Activated naive CD8-positive, alpha-beta T cell treated with anti-CD3 and anti-CD28 coated beads for 36 hours (primary cell): ENCODE data around the gene DYSF. TPM values are rescaled to one million over a fixed set of nuclear protein-coding genes. Genes with fewer than 3 reads are reported as not detected.
A peak's percentile ranks its signal among the peaks of the same experiment; 100 is the strongest.

Source experiments
- DNase-seq: peaks from one replicate; pipeline ENCODE4 v3.0.0; 2021
- H3K27ac Mint-ChIP-seq: one replicate; pipeline ENCODE4 v1.8.0; 2022; ENCODE audit warnings: mild to moderate bottlenecking, moderate library complexity, mixed read lengths
- H3K27me3 Mint-ChIP-seq: one replicate; pipeline ENCODE4 v1.8.0; 2022; ENCODE audit warnings: mild to moderate bottlenecking, mixed read lengths
- H3K36me3 Mint-ChIP-seq: one replicate; pipeline ENCODE4 v1.8.0; 2021; ENCODE audit warnings: mild to moderate bottlenecking, mixed read lengths
- H3K4me1 Mint-ChIP-seq: one replicate; pipeline ENCODE4 v1.8.0; 2021; ENCODE audit warnings: mixed read lengths
- H3K4me3 Mint-ChIP-seq: one replicate; pipeline ENCODE4 v1.8.0; 2022; ENCODE audit warnings: mild to moderate bottlenecking, moderate library complexity, mixed read lengths
- H3K9me3 Mint-ChIP-seq: one replicate; pipeline ENCODE4 v1.8.0; 2022; ENCODE audit warnings: mixed read lengths
- total RNA-seq, 2 experiments: library from RNA; stranded (reverse); gene quantifications; one replicate each; pipeline ENCODE4 v1.2.3, GENCODE V29; 2021

DYSF gene
- total RNA-seq, 2 experiments from 2014 or later: 4.3 to 5.5 TPM

DNA sequence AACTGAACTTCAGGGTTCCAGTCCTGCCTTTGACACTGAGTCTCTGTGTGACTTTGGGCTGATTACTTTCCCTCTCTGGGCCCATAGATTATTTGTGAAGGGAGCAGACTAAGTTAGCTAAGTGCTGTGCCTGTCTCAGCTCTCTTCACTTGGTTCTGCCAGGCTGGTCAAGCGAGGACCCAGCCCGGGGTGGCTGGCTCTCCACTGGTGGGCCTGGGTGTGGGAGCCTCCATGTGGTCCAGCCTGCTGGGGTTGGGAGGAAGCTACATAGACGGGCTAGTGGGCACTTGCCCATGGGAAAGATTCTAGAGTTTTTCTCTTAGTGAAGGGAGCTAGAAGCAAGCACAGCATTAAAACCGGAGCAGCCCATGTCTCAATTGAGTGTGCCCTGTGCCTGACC is 59.0 kb downstream of the DYSF start:
- peaks cover 2% of the 10 kb centered on the region for H3K4me1 Mint-ChIP-seq
- no peak overlapping the region for H3K27ac Mint-ChIP-seq
- no peaks in the 10 kb centered on the region for H3K9me3 Mint-ChIP-seq
- no peaks in the 10 kb centered on the region for H3K36me3 Mint-ChIP-seq
- no peak overlapping the region for H3K4me3 Mint-ChIP-seq
- H3K27me3 Mint-ChIP-seq: peaks cover 3% of the 10 kb centered on the region
- DNase-seq: no peak

DNA sequence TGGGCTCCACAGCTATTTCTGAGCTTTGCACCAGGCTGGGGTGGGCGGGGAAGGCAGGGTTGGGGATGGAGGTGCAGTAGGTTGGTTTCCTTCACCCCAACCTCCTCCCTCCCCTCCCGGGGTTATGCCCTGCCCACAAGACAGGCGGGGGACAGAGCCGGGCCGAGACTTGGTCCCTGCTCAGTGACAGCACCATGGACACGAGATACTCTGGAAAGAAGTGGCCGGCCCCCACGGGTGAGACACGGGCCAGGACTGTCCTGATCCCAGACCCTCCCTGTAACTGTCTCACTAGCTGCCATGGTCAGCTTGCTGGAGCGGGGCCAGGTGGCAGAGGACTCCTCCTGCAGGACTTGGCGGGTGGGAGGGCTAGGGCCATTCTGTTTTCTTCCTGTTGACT is 59.7 kb downstream of the DYSF start:
- peaks cover 3% of the 10 kb centered on the region for H3K27me3 Mint-ChIP-seq
- no peak overlapping the region for H3K4me3 Mint-ChIP-seq
- H3K27ac Mint-ChIP-seq: no peak overlapping the region
- H3K9me3 Mint-ChIP-seq: no peaks in the 10 kb centered on the region
- no peak for DNase-seq
- no peaks in the 10 kb centered on the region for H3K36me3 Mint-ChIP-seq
- H3K4me1 Mint-ChIP-seq: peaks cover 2% of the 10 kb centered on the region

DNA sequence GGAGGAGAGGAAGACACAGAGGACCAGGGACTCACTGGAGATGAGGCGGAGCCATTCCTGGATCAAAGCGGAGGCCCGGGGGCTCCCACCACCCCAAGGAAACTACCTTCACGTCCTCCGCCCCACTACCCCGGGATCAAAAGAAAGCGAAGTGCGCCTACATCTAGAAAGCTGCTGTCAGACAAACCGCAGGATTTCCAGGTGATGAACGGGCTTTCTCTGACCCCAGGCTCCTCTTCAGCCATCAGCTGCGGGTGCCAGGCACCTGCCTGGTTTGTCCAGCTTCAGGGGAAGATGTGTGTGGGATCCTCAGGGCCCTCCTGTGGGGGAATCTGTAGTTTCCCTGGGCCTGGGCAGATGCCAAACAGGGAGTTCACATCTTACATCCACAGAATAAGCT is 60.4 kb downstream of the DYSF start:
- peaks cover 3% of the 10 kb centered on the region for H3K27me3 Mint-ChIP-seq
- H3K27ac Mint-ChIP-seq: no peak overlapping the region
- no peak for DNase-seq

DNA sequence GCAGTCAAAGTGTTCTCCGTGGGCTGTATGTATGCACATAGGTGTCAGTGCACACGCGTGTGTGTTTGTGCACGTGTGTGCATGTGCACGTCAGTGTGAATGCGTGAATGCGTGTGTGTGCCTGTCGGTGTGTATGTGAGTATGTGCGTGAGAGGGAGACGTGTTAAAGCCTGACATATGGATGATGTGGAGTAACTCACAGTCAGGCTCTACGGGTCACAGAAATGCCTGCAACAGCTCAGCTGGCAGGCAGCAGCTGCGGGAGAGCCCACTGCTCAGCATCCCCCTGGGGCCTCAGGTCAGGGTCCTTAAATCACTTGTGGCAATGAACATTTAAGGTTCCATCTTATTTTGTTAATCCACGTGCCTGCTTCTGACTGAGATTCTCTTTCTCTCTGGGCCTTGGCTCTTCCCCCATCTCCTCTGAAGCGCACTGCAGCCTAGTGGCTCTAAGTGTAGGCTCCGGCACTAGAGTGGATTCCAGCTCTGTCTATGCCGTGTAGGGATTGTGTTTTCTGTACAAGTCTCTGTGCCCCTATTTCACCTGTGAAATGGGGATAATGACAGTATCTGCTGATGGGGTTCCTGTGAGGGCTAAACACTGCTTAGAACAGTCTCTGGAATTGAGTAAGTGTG is 63.0 kb downstream of the DYSF start:
- Mint-ChIP-seq H3K4me1 (no peaks in the 10 kb centered on the region), H3K36me3 (no peaks in the 10 kb centered on the region), H3K27me3 (no peaks in the 10 kb centered on the region), H3K4me3 (no peak overlapping the region), H3K27ac (no peak overlapping the region), H3K9me3 (no peaks in the 10 kb centered on the region)
- DNase-seq: no peak

More for the DNA sequence above, 60.4 kb downstream of the DYSF start:
- H3K4me3 Mint-ChIP-seq: no peak overlapping the region
- no peaks in the 10 kb centered on the region for H3K36me3 Mint-ChIP-seq
- H3K9me3 Mint-ChIP-seq: no peaks in the 10 kb centered on the region
- peaks cover 2% of the 10 kb centered on the region for H3K4me1 Mint-ChIP-seq

DNA sequence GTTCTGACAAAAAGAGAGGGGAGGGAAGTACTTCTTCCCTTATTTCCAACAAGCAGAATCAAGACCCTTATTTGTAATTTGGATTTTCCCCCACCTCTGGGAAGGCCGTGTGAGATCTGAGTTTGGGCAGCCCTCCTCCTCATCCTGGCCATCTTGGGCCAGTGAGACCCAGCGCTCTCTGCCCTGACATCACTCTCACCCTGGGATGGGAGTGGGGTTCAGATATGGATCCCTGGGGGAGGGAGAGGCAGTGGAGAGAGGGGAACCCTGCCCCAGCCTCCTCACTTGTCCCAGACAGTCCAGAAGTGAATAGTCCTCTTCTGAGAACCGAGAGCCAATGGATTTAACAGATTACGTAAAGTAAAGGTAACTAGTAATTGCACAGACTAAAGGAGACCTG is 64.5 kb downstream of the DYSF start:
- Mint-ChIP-seq H3K9me3 (no peaks in the 10 kb centered on the region), H3K4me3 (no peak overlapping the region), H3K4me1 (no peaks in the 10 kb centered on the region), H3K27me3 (no peaks in the 10 kb centered on the region), H3K27ac (no peak overlapping the region), H3K36me3 (no peaks in the 10 kb centered on the region)
- no peak for DNase-seq

DNA sequence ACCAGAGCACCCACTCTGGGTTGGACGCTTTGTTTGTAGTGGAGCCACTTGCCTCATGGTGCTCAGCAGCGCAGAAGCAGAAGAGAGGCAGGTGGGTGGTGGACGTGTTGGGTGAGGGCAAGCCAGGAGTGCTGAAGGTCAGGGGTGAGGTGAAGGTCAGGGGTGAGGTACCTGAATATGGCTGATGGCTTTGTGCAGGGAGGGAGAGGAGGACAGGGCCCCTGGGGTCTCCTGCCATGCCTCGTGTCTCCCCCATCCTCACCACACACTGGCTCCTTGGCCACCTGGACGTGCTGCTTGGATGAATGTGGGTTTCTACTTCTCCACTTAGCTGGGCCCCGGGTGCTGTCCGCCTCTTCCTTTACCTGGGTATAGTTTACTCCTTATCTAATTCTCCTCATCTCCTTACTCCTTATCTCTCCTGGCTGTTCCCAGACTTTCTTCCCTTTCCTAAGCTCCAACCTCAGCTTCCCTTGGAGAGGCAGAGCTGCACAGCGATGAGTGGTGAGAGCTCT is 68.1 kb downstream of the DYSF start:
- H3K4me3 Mint-ChIP-seq: no peak overlapping the region
- H3K4me1 Mint-ChIP-seq: no peaks in the 10 kb centered on the region
- H3K27me3 Mint-ChIP-seq: no peaks in the 10 kb centered on the region
- H3K9me3 Mint-ChIP-seq: no peaks in the 10 kb centered on the region
- no peaks in the 10 kb centered on the region for H3K36me3 Mint-ChIP-seq
- no peak for DNase-seq
- no peak overlapping the region for H3K27ac Mint-ChIP-seq

DNA sequence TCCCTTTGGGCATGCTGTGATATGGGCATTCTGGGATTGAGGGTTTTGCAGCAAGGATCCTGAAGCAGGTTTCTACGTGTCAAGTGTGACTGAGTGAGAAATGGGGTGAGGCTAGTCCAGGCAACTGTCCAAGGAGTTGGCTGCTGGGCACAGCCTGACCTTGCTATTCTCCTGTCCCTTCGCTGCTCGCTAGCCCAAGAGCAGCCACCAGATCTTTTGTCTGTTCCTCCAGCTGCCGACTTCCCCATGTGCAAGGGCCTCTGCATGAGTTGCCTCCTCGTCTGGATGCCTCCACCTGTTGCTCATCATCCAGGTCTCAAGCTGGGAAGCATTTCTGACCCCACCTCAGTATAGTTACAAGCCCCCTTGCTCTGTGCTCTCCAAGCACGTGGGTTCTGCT is 71.1 kb downstream of the DYSF start:
- Mint-ChIP-seq H3K4me3 (no peak overlapping the region), H3K27me3 (peaks cover 5% of the 10 kb centered on the region), H3K9me3 (no peaks in the 10 kb centered on the region), H3K27ac (no peak overlapping the region), H3K36me3 (no peaks in the 10 kb centered on the region), H3K4me1 (no peaks in the 10 kb centered on the region)
- DNase-seq: no peak

DNA sequence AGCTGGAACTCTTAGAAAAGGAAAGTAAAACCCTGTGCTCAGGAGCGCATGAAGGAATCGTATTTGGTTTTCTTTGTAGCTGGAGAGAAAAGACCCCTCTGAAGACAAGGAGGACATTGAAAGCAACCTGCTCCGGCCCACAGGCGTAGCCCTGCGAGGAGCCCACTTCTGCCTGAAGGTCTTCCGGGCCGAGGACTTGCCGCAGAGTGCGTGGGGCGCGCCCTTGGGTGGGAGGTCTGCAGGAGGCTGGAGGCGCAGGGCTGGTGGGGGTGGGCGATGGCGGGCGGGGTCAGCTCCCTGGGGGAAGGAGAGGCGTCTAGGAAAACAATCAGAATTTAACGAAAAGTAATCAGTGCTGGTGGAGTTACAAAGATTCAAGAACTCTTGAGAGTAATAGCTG is 72.8 kb downstream of the DYSF start:
- Mint-ChIP-seq H3K36me3 (no peaks in the 10 kb centered on the region), H3K9me3 (no peaks in the 10 kb centered on the region), H3K27ac (no peak overlapping the region), H3K27me3 (peaks cover 15% of the 10 kb centered on the region), H3K4me1 (peaks cover 2% of the 10 kb centered on the region), H3K4me3 (no peak overlapping the region)
- DNase-seq: no peak

DNA sequence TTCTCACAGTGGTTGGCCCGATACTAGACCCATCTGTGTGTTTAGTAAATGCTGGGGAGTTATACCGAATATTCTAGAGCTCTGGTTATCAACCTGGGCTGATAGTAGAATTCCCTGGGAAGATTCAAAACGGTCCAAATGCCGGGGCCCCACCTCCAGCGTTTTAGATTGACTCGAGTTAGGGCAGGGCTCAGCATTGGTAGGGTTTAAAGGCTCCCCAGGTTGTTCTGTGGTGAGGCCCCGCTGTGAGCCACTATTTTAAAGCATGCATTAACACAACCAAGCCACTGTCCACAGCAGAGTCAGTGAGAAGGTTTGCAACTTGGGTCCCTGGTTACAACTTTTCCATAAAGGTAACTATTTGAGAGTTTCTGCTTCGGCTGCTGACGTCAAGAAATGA is 73.6 kb downstream of the DYSF start:
- no peaks in the 10 kb centered on the region for H3K9me3 Mint-ChIP-seq

DNA sequence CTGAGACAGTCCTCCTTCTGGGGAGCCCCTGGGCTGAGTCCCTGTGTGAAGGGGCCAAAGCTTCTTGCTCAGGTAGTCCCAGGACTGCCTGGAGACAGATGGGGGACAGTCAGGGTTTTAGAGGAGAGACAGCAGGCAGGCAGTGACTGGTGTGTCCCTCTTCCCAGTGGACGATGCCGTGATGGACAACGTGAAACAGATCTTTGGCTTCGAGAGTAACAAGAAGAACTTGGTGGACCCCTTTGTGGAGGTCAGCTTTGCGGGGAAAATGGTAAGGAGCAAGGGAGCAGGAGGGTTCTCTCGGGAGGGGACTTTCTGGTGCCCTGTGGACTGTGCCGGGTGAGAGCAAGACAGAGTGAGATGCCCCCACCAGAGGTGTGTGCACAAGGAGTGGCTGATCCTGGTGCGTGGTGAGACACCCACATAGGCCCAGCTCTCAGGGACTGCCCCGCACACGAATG is 74.8 kb downstream of the DYSF start:
- H3K9me3 Mint-ChIP-seq: no peaks in the 10 kb centered on the region
- H3K36me3 Mint-ChIP-seq: no peaks in the 10 kb centered on the region
- DNase-seq: no peak
- H3K27me3 Mint-ChIP-seq: peaks cover 26% of the 10 kb centered on the region
- no peak overlapping the region for H3K27ac Mint-ChIP-seq
- H3K4me3 Mint-ChIP-seq: no peak overlapping the region
- H3K4me1 Mint-ChIP-seq: peaks cover 2% of the 10 kb centered on the region

More for the DNA sequence above, 73.6 kb downstream of the DYSF start:
- no peaks in the 10 kb centered on the region for H3K36me3 Mint-ChIP-seq
- peaks cover 21% of the 10 kb centered on the region for H3K27me3 Mint-ChIP-seq
- H3K4me3 Mint-ChIP-seq: no peak overlapping the region
- no peak for DNase-seq
- peaks cover 2% of the 10 kb centered on the region for H3K4me1 Mint-ChIP-seq
- no peak overlapping the region for H3K27ac Mint-ChIP-seq

DNA sequence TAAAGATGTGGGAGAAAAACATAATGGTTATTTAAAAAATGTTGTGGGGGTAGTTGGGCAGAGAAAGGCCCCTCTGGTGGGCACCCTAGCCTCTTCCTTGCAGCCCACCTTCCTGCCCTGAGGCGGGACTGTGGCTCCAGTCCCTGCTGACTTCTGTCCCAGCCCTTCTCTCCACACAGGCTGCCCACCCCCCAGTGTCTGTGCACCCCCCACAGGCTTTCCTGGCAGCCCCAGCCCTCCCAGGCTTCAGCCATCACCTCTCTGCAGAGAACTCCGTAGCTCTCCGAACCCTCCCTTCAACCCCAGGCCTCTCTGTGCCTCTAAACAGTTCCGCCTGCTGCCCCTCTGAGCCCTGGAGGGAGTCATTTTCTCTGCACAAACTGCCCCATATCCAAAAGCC is 75.4 kb downstream of the DYSF start:
- no peak overlapping the region for H3K27ac Mint-ChIP-seq

DNA sequence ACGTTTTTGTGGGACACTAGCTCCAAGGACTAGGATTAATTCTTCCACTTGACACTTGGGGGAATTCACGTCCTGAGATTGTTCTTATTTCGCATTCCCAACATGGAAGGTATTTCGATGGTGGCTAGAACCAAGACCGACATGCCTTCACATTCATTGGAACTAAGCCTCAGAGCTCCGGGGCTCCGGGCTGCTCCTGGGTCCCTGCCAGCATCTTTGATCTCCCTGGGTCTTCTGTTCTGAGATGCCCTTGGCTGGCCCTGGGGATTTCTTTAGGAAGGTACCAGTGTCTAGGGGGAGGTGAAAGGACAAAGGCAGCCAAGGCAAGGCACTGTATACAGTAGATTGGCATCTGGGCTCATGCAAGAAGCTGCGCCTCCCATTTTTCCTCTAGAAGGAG is 76.8 kb downstream of the DYSF start:
- peaks cover 2% of the 10 kb centered on the region for H3K4me1 Mint-ChIP-seq

More for the DNA sequence above, 75.4 kb downstream of the DYSF start:
- H3K27me3 Mint-ChIP-seq: peaks cover 26% of the 10 kb centered on the region
- peaks cover 2% of the 10 kb centered on the region for H3K4me1 Mint-ChIP-seq
- no peak overlapping the region for H3K4me3 Mint-ChIP-seq
- no peaks in the 10 kb centered on the region for H3K36me3 Mint-ChIP-seq
- no peaks in the 10 kb centered on the region for H3K9me3 Mint-ChIP-seq
- no peak for DNase-seq

DNA sequence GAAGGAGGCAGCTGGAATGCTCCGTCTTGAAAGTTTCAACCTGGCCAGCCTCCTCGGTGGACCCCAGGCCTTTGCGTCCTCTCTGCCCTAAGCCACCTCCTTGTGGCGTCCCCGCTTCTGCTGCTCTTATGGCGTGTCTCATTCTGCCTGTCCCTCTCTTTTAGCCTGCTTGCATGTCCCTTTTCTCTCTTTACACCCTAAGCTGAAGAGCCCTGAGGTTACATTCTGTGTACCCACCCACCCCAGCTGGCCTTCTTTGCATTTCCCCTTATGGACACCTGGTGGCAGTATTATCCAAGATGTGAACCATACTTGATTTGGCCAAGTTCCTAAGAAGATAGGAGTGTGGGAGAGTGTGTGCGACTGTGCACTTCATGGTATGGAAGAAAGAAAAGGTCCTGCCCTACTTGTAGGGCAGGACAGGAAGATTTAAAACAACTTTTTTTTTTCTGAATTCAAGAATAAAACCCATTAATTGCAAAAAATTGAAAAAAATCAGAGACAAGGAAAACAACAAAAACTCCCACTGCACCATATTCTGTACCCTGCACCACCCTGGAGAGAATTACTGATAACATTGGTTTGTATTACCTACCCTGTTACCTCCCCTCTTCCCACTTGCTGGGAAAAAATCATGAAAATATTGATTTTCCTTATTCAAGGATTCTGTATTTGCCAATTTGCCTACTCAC is 77.4 kb downstream of the DYSF start:
- peak; percentile 13 for DNase-seq
- no peak overlapping the region for H3K27ac Mint-ChIP-seq
- no peaks in the 10 kb centered on the region for H3K9me3 Mint-ChIP-seq
- peaks cover 2% of the 10 kb centered on the region for H3K4me1 Mint-ChIP-seq
- H3K27me3 Mint-ChIP-seq: peaks cover 31% of the 10 kb centered on the region
- no peaks in the 10 kb centered on the region for H3K36me3 Mint-ChIP-seq
- H3K4me3 Mint-ChIP-seq: no peak overlapping the region

More for the DNA sequence above, 76.8 kb downstream of the DYSF start:
- H3K9me3 Mint-ChIP-seq: no peaks in the 10 kb centered on the region
- no peak overlapping the region for H3K4me3 Mint-ChIP-seq
- H3K27me3 Mint-ChIP-seq: peaks cover 29% of the 10 kb centered on the region
- no peaks in the 10 kb centered on the region for H3K36me3 Mint-ChIP-seq
- H3K27ac Mint-ChIP-seq: no peak overlapping the region
- DNase-seq: no peak

DNA sequence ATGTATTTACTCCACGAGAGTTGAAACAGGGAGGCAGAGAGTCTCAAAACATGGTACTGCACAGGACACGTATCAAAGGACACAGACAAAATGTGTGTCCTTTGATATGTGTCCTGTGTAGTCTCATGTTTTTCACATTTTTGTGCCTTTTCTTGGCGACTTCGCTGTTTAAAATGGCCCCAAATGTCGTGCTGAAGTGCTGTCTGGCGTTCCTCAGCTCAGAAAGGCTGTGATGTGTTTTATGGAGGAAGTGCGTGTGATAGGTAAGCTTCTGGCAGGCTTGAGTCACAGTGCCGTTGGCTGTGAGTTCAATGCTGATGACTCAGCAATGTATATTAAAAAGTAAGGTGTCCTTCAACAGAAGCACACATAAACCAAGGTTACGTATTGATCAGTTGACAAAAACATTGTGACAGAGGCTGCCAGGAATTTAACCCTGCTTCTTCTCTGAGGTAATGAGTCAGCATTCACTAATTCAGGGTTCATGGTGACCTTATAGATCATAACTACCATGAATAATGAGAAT is 78.2 kb downstream of the DYSF start:
- DNase-seq: no peak
- Mint-ChIP-seq H3K9me3 (no peaks in the 10 kb centered on the region), H3K4me1 (peaks cover 2% of the 10 kb centered on the region), H3K4me3 (no peak overlapping the region), H3K36me3 (no peaks in the 10 kb centered on the region), H3K27ac (no peak overlapping the region), H3K27me3 (peaks cover 31% of the 10 kb centered on the region)

DNA sequence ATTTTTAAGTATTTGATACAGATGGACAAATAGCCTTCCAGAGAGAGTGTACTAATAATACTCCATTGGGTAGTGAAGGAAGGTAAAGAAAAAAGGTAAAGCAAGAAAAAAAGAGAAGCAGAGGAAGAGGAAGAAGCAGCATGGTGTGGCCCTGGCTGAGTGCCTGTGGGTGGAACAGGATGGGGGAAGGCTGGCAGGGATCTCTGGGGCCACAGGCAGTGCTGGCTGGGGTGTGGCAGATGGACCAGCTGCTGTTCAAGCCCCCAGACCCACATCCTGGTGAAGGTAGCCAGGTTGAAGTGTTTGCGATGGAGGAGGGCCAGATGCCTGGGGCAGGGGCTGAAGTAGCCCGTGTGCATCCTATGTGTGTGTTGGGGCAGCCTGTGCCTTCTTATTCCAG is 79.0 kb downstream of the DYSF start:
- Mint-ChIP-seq H3K36me3 (no peaks in the 10 kb centered on the region), H3K27me3 (peaks cover 31% of the 10 kb centered on the region), H3K27ac (no peak overlapping the region), H3K9me3 (no peaks in the 10 kb centered on the region), H3K4me3 (no peak overlapping the region), H3K4me1 (peaks cover 2% of the 10 kb centered on the region)
- DNase-seq: no peak
